NCI-H146 treated with DMSO at 0.1 percent for 48 hours (cell line): Measurements from ENCODE around the gene SPHK1.

Experiments used
- DNase-seq: peaks from one replicate; lab custom pipeline; 2025; ENCODE audit not compliant: unreplicated experiment; lab: John Stamatoyannopoulos, UW

SPHK1 gene

DNA sequence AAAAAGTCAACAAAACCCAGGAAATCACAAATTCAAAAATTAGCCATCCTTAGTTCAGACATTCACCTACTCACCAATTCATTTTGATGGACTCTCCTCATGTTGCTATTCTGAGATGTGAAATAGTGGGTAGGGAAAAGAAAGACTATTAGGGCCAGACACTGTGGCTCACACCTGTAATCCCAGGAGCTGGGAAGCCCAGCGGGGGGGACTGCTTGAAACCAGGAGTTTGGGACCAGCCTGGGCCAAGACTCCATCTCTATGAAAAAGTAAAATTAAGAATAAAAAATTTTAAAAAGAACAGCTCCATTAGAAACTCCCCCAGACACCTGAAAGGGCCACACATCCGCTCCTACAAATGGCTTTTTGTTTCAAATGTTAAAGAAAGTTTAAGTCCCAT, 47.1 kb downstream of the SPHK1 start:
- no peak for DNase-seq

DNA sequence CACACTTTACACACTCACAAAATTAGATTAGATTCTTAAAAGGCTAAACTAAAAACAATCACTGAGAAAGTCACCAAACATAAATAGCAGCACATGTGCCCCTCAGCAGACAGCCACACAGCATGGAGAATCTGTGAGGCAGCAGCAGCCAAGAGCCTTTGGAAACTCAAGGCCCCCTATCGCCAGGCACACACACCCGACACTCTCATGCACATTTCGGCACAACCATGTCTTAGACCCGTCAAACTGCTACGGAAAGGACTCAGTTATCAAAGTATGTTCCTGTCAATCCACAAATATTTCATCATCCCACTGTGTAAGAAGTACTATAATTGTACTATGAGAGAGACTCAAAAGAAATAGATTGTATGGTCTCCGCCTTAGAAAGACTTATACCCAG, 47.6 kb downstream of the SPHK1 start:
- DNase-seq: no peak

DNA sequence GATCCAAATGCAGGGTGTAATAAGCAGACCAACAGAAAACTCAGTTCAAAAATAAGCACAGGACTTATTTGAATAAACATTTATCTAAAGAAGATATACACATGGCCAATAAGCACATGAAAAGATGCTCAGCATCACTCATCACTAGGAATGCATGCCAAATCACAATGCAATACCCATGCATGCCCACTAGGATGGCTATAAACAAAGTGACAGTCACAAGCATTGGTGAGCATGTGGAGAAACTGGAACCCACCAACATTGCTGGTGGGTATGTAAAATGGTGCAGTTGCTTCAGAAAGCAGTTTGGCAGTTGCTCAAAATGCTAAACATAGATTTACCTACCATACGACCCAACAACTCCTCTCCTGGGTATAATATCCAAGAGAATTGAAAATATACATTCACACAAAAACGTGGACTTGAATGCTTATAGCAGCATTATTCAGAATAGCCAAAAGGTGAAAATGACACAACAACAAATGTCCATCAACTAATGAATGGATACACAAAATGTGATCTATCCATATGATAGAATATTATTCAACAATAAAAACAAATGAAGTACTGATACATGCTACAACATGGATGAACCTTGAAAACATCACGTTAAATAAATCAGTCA, 48.4 kb downstream of the SPHK1 start:
- DNase-seq: no peak

DNA sequence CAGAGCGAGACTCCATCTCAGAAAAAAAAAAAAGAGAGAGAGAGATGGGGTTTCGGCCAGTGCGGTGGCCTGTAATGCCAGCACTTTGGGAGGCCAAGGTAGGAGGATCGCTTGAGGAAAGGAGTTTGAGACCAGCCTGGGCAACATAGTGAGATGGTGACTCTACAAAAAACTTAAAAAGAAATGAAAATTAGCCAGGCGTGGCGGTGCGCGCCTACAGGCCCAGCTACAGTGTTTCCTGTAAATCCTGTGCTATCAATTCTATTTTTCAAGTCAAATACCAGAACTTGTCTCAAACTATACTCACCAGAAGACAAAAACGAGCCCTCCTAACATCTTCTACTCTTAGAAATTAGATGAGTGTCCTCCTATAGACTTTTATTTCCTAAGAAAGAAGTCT, 49.3 kb downstream of the SPHK1 start:
- no peak for DNase-seq

DNA sequence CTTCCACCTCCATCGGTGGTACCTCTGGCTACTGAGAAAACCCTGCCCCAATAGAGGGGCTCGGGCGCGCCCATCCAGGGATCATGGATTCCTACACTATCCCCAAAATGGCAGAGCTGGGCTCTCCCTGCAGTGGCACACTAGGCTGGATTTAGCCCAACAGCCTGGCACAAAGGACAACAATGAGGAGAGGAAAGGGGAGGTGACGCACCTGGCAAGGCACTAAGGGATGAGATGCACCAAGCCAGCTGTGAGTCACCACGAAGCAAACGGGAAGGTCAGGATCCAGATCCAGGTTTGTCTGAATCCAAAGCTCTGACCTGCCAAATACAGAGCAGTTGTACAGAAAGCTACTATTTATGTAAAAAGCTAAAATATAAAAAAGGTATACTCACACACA, 50.5 kb downstream of the SPHK1 start:
- DNase-seq: no peak

DNA sequence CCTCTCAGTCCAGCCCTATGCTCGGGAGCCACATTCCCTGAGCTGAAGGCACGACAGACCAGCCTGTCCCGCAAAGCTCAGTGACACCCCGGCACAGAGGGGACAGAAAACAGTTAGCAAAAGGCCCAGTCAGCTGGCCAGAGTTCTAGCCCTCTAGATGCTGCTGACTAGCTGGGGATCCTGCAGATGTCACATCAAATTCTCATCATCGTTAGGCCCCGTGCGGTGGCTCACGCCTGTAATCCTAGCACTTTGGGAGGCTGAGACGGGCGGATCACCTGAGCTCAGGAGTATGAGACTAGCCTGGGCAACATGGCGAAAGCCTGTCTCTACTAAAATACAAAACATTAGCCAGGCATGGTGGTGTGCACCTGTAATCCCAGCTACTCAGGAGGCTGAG, 51.3 kb downstream of the SPHK1 start:
- DNase-seq: no peak
